ENCODE results near the gene FRMPD4.

DNA sequence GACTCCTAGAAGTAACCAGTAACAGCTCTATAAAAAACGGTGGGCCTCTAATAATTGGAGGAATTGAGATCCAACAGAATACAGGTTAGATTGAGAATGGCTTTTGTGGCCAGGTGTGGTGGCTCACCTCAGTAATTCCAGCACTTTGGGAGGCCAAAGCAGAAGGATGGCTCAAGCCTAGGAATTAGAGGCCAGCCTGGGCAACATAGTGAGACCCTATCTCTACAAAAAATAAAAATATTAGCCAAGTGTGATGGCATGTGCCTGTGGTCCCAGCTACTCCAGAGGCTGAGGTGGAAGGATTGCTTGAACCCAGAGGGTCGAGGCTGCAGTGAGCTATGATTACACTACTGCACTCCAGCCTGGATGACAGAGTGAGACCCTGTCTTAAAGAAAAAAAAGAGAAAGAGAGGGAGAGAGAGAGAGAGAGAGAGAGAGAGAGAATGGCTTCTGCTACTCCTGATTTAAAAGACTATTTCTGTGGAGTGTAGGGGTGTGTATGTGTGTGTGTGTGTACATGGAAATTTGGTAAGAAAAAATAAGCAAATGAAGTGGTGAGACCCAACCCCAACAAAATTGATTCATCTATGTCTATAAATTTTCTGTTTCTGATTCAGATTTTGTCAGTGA lies 89.3 kb downstream of the FRMPD4 start:
- no peak for TF ChIP-seq EZH2 (IDR thresholded peaks at IDR 0.05)
- no peak for TF ChIP-seq POLR2AphosphoS5 (IDR thresholded peaks at IDR 0.05; ENCODE audit: borderline replicate concordance, low read depth, low read length)
- no peak for TF ChIP-seq FOXP2 (optimal IDR thresholded peaks at IDR 0.05; ENCODE audit: control extremely low read depth, extremely low read length, insufficient read depth)

All from SK-N-MC (cell line).